HEK293 (cell line): ENCODE results near the gene FICD.
A peak's percentile ranks its signal among the peaks of the same experiment; 100 is the strongest.

Experiments used
- BCL11B ChIP-seq: fragments of 450-650 bp; formaldehyde crosslinking; IDR thresholded peaks from 2 replicates; pipeline ENCODE4 v1.5.1; 2016; ENCODE audit warnings: low read depth, missing biosample characterization, missing genetic modification characterization
- KLF9 ChIP-seq: fragments of 450-650 bp; formaldehyde crosslinking; IDR thresholded peaks from 2 replicates; pipeline ENCODE4 v1.5.1; 2016; ENCODE audit warnings: missing biosample characterization, missing genetic modification characterization, low read depth
- REPIN1 ChIP-seq: fragments of 450-650 bp; formaldehyde crosslinking; IDR thresholded peaks from 2 replicates; pipeline ENCODE4 v1.5.1; 2017; ENCODE audit warnings: missing biosample characterization, missing genetic modification characterization, low read depth
- SP2 ChIP-seq: fragments of 450-650 bp; formaldehyde crosslinking; IDR thresholded peaks from 2 replicates; pipeline ENCODE4 v1.5.1; 2016; ENCODE audit warnings: missing biosample characterization, missing genetic modification characterization
- SP7 ChIP-seq: fragments of 450-650 bp; formaldehyde crosslinking; IDR thresholded peaks from 2 replicates; pipeline ENCODE4 v1.5.1; 2016; ENCODE audit warnings: missing biosample characterization, missing genetic modification characterization
- WT1 ChIP-seq: fragments of 450-650 bp; formaldehyde crosslinking; IDR thresholded peaks from 2 replicates; pipeline ENCODE4 v1.5.1; 2016; ENCODE audit warnings: missing biosample characterization, missing genetic modification characterization
- ZBTB8A ChIP-seq: fragments of 450-650 bp; formaldehyde crosslinking; IDR thresholded peaks from 2 replicates; pipeline ENCODE4 v1.5.1; 2016; ENCODE audit warnings: missing biosample characterization, missing genetic modification characterization
- ZNF175 ChIP-seq: fragments of 450-650 bp; formaldehyde crosslinking; IDR thresholded peaks from 2 replicates; pipeline ENCODE4 v1.5.1; 2016; ENCODE audit warnings: missing biosample characterization, missing genetic modification characterization
- ZNF214 ChIP-seq: fragments of 450-650 bp; formaldehyde crosslinking; IDR thresholded peaks from 2 replicates; pipeline ENCODE4 v1.5.1; 2017; ENCODE audit warnings: missing biosample characterization, mild to moderate bottlenecking, missing genetic modification characterization, borderline replicate concordance
- ZNF239 ChIP-seq: fragments of 450-650 bp; formaldehyde crosslinking; IDR thresholded peaks from 2 replicates; pipeline ENCODE4 v1.5.1; 2016; ENCODE audit warnings: missing biosample characterization, missing genetic modification characterization
- ZNF350 ChIP-seq: fragments of 450-650 bp; formaldehyde crosslinking; IDR thresholded peaks from 2 replicates; pipeline ENCODE4 v1.5.0; 2017; ENCODE audit warnings: missing biosample characterization, mild to moderate bottlenecking, missing genetic modification characterization
- ZNF37A ChIP-seq: fragments of 450-650 bp; IDR thresholded peaks from 2 replicates; pipeline ENCODE4 v1.5.1; 2018; ENCODE audit warnings: missing biosample characterization, missing genetic modification characterization
- ZNF398 ChIP-seq: fragments of 450-650 bp; formaldehyde crosslinking; IDR thresholded peaks from 2 replicates; pipeline ENCODE4 v1.5.1; 2017; ENCODE audit warnings: missing biosample characterization, missing genetic modification characterization
- ZNF404 ChIP-seq: fragments of 450-650 bp; formaldehyde crosslinking; IDR thresholded peaks from 2 replicates; pipeline ENCODE4 v1.5.1; 2017; ENCODE audit warnings: missing biosample characterization, missing genetic modification characterization
- ZNF426 ChIP-seq: fragments of 450-650 bp; formaldehyde crosslinking; IDR thresholded peaks from 2 replicates; pipeline ENCODE4 v1.5.1; 2017; ENCODE audit warnings: missing biosample characterization, missing genetic modification characterization, mild to moderate bottlenecking, inconsistent platforms, moderate library complexity
- ZNF701 ChIP-seq: fragments of 450-650 bp; formaldehyde crosslinking; IDR thresholded peaks from 2 replicates; pipeline ENCODE4 v1.5.1; 2016; ENCODE audit warnings: missing biosample characterization, missing genetic modification characterization
- ZNF777 ChIP-seq: fragments of 450-650 bp; formaldehyde crosslinking; IDR thresholded peaks from 2 replicates; pipeline ENCODE4 v1.5.1; 2017; ENCODE audit warnings: missing biosample characterization, missing genetic modification characterization, borderline replicate concordance
- TF ChIP-seq, protein P1 (sequence below): fragments of 450-650 bp; IDR thresholded peaks from 2 replicates; pipeline ENCODE4 v1.5.1; 2018; ENCODE audit warnings: missing biosample characterization, mild to moderate bottlenecking, missing genetic modification characterization
- TF ChIP-seq, protein P2 (sequence below): fragments of 450-650 bp; formaldehyde crosslinking; IDR thresholded peaks from 2 replicates; pipeline ENCODE4 v1.5.1; 2016; ENCODE audit warnings: missing biosample characterization, missing genetic modification characterization
- TF ChIP-seq, protein P3 (sequence below): fragments of 450-650 bp; formaldehyde crosslinking; optimal IDR thresholded peaks from 2 replicates; pipeline ENCODE3; 2016; ENCODE audit warnings: missing biosample characterization, mild to moderate bottlenecking, missing genetic modification characterization

The FICD gene

DNA sequence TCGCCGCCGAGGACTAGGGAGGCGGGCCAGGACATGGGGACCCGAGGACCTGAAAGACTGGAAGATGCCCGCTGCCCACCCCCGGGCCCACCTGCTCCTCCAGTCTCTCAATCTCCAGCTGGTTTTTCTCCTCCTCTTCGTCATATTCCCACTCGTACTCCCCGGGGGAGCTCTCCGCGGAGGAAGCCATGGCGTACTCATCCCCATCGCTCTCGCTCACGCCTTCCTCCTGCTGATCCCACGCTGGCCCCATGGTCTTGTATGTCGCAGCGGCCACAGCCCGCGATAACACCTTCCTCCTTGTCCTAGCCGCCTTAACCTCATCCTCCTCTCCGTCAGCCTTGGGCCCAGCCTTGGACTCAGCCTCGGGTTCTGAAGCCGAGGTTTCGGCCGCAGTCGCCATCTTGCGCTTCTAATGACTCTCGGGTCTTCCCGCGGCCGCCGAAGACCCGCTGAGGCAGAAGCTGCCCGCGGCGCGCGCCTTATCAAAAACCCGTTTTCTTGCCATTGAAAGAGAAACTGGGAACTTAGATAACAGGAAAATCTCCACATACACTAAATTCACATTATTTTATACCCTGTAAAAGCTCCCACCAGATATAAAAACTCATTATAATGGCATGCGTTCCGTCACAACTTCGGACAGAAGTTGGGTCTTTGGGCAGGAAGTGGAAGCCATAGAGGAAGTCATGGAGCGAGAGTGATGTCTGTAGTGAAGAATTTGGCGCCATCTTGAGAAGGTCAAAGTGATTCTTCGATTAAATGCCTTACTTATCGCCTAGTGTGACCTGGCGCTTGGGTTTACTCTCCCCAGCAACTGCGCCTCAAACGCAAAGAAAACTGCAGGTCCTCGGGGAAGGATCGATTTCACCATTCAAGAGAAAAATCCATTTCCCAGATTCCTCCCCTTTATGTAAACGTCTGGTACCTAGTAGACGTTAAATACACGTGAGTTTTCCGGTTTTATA, 46.0 kb downstream of the FICD start, which contains the start of gene SART3 (continued):
- TF ChIP-seq ZNF398 (tag by site-specific recombination), result no peak
- TF ChIP-seq ZNF214 (tag by site-specific recombination), result peak; percentile 14; the same call in 1 of the 2 replicates
- TF ChIP-seq ZNF426 (tag by site-specific recombination), result no peak
- TF ChIP-seq ZNF701 (tag by site-specific recombination), result no peak
- no peak for TF ChIP-seq ZNF175 (tag by site-specific recombination)
- TF ChIP-seq, protein P1, sequence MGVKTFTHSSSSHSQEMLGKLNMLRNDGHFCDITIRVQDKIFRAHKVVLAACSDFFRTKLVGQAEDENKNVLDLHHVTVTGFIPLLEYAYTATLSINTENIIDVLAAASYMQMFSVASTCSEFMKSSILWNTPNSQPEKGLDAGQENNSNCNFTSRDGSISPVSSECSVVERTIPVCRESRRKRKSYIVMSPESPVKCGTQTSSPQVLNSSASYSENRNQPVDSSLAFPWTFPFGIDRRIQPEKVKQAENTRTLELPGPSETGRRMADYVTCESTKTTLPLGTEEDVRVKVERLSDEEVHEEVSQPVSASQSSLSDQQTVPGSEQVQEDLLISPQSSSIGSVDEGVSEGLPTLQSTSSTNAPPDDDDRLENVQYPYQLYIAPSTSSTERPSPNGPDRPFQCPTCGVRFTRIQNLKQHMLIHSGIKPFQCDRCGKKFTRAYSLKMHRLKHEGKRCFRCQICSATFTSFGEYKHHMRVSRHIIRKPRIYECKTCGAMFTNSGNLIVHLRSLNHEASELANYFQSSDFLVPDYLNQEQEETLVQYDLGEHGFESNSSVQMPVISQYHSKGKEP, result no peak; the same call in 1 of the 2 replicates
- TF ChIP-seq SP2 (tag by site-specific recombination), result peak; percentile 71
- peak; percentile 16; the same call in 1 of the 2 replicates for TF ChIP-seq ZBTB8A (tag by site-specific recombination)
- peak; percentile 43; the same call in 1 of the 2 replicates for TF ChIP-seq KLF9 (tag by site-specific recombination)
- 0 out of 2 replicates have a peak, but pooled peaks have one; percentile 66 for TF ChIP-seq REPIN1 (tag by site-specific recombination)
- no peak for TF ChIP-seq ZNF777
- peak; percentile 71 for TF ChIP-seq SP7 (tag by site-specific recombination)
- TF ChIP-seq WT1 (tag by site-specific recombination), result no peak
- TF ChIP-seq ZNF239, result no peak
- TF ChIP-seq, protein P2, sequence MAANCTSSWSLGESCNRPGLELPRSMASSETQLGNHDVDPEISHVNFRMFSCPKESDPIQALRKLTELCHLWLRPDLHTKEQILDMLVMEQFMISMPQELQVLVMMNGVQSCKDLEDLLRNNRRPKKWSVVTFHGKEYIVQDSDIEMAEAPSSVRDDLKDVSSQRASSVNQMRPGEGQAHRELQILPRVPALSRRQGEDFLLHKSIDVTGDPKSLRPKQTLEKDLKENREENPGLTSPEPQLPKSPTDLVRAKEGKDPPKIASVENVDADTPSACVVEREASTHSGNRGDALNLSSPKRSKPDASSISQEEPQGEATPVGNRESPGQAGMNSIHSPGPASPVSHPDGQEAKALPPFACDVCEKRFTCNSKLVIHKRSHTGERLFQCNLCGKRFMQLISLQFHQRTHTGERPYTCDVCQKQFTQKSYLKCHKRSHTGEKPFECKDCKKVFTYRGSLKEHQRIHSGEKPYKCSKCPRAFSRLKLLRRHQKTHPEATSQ, result no peak
- no peak for TF ChIP-seq BCL11B (tag by site-specific recombination)
- no peak for TF ChIP-seq ZNF350 (tag by site-specific recombination)
- no peak for TF ChIP-seq ZNF37A (tag by site-specific recombination)
- TF ChIP-seq ZNF404 (tag by site-specific recombination), result no peak
- TF ChIP-seq, protein P3, sequence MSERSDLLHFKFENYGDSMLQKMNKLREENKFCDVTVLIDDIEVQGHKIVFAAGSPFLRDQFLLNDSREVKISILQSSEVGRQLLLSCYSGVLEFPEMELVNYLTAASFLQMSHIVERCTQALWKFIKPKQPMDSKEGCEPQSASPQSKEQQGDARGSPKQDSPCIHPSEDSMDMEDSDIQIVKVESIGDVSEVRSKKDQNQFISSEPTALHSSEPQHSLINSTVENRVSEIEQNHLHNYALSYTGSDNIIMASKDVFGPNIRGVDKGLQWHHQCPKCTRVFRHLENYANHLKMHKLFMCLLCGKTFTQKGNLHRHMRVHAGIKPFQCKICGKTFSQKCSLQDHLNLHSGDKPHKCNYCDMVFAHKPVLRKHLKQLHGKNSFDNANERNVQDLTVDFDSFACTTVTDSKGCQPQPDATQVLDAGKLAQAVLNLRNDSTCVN, result peak; percentile 45
